Measurements from ENCODE around the gene TLR4.

TLR4 gene

DNA sequence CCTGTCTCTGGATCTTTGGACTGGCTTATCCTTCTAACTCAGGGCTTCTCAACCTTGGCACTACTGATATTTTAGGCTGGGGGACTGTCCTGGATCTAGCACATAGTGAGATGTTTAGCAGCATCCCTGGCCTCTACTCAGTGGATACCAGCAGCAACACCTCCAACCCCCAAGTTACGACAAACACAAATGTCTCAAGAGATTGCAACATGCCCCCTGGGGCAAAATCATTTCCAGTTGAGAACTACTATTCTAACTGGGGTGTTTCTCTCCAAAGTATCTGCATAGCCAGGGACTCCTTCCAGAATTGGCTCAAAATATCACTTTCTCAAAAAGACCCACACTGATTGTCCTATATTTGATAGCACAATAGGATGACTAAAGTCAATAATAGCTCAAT lies 7.2 kb upstream of the TLR4 start:
- Histone ChIP-seq H3K27me3 (no peaks in the 10 kb centered on the region), H3K4me1 (ENCODE audit: control insufficient read depth in 1 of 2, insufficient read depth in 1 of 2, low read depth in 1 of 2, low read length in 1 of 2) (peaks cover 30 to 47% of the 10 kb centered on the region in 2 experiments), H3K27ac (peak overlapping the region; percentile 92), H3K9me3 (no peaks in the 10 kb centered on the region), H3K4me3 (ENCODE audit: low read depth in 1 of 2, low read length in 1 of 2) (peak overlapping the region; percentile 9 to 29), H3K36me3 (no peaks in the 10 kb centered on the region)
- TF ChIP-seq, protein P1, sequence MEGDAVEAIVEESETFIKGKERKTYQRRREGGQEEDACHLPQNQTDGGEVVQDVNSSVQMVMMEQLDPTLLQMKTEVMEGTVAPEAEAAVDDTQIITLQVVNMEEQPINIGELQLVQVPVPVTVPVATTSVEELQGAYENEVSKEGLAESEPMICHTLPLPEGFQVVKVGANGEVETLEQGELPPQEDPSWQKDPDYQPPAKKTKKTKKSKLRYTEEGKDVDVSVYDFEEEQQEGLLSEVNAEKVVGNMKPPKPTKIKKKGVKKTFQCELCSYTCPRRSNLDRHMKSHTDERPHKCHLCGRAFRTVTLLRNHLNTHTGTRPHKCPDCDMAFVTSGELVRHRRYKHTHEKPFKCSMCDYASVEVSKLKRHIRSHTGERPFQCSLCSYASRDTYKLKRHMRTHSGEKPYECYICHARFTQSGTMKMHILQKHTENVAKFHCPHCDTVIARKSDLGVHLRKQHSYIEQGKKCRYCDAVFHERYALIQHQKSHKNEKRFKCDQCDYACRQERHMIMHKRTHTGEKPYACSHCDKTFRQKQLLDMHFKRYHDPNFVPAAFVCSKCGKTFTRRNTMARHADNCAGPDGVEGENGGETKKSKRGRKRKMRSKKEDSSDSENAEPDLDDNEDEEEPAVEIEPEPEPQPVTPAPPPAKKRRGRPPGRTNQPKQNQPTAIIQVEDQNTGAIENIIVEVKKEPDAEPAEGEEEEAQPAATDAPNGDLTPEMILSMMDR (IDR thresholded peaks at IDR 0.05): no peak

DNA sequence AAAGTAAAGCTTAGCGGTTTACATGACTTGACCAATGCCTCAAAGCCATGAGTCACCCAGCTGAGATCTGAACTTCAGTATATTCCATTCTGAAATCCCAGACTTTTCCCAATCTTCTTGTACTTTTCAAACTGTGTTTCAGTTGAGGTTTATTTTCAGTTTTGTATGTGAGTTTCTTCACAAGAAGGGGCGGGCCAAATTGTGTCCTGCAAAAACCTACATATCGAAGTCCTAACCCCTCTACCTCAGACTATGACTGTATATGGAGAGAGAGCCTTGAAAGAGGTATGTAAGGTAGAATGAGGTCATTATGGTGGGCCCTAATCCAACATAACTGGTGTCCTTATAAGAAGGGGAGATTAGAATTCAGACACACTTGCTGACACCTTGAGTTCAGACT lies 666 bp upstream of the TLR4 start:
- H3K27me3 ChIP-seq: no peaks in the 10 kb centered on the region
- peak overlapping the region; percentile 82 to 83 for H3K4me3 ChIP-seq (ENCODE audit: low read depth in 1 of 2, low read length in 1 of 2)
- TF ChIP-seq, protein P1 (IDR thresholded peaks at IDR 0.05): no peak
- H3K9me3 ChIP-seq: no peaks in the 10 kb centered on the region
- peaks cover 18% of the 10 kb centered on the region for H3K36me3 ChIP-seq
- peak overlapping the region; percentile 96 for H3K27ac ChIP-seq
- H3K4me1 ChIP-seq (ENCODE audit: control insufficient read depth in 1 of 2, insufficient read depth in 1 of 2, low read depth in 1 of 2, low read length in 1 of 2): peaks cover 43 to 60% of the 10 kb centered on the region in 2 experiments

DNA sequence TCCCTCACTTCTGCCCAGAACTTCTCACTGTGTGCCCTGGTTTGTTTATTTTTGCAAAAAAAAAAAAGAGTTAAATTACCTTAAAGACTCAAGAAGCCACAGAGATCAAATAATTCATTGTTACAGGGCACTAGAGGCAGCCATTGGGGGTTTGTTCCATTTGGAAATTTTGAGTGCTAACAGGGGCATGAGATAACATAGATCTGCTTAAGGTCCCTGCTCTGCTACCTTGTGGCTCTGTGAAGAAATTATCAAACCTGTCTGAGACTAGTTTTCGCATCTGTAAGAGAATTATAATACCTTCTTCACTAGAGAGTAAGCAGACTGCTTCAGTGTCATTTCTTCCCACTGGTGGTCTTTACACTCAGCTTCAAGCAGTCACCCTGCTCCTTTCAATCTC lies 394 bp downstream of the TLR4 start:
- Histone ChIP-seq H3K36me3 (peaks cover 28% of the 10 kb centered on the region), H3K4me1 (ENCODE audit: control insufficient read depth in 1 of 2, insufficient read depth in 1 of 2, low read depth in 1 of 2, low read length in 1 of 2) (peaks cover 54 to 62% of the 10 kb centered on the region in 2 experiments), H3K9me3 (no peaks in the 10 kb centered on the region), H3K27me3 (no peaks in the 10 kb centered on the region), H3K4me3 (ENCODE audit: low read depth in 1 of 2, low read length in 1 of 2) (peak overlapping the region; percentile 82 to 83), H3K27ac (peak overlapping the region; percentile 96)
- TF ChIP-seq, protein P1 (IDR thresholded peaks at IDR 0.05): no peak

DNA sequence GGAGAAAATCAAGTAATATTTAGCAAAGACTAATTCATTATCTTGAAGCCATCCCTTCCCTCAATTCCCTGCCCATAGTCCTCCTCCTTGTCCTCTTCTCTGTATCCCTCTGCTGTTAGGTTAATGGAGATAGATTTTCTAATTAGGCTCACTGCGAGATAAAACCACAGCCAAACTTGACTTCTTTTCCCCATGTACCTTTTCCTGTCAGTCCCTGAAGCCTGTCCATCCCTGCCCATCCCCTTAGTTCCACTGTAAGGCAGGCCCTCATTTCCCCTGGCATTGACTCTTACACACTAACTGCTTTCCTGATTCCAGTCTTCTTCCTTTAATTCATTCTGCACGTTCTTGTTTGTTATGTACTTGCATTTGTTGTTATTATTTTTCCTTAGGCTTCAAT lies 1.2 kb downstream of the TLR4 start:
- Histone ChIP-seq H3K27me3 (no peaks in the 10 kb centered on the region), H3K4me3 (ENCODE audit: low read depth in 1 of 2, low read length in 1 of 2) (peak overlapping the region; percentile 82 to 83), H3K4me1 (ENCODE audit: control insufficient read depth in 1 of 2, insufficient read depth in 1 of 2, low read depth in 1 of 2, low read length in 1 of 2) (peaks cover 60 to 62% of the 10 kb centered on the region in 2 experiments), H3K36me3 (peaks cover 36% of the 10 kb centered on the region), H3K9me3 (no peaks in the 10 kb centered on the region), H3K27ac (peak overlapping the region; percentile 96)
- TF ChIP-seq, protein P1 (IDR thresholded peaks at IDR 0.05): no peak

DNA sequence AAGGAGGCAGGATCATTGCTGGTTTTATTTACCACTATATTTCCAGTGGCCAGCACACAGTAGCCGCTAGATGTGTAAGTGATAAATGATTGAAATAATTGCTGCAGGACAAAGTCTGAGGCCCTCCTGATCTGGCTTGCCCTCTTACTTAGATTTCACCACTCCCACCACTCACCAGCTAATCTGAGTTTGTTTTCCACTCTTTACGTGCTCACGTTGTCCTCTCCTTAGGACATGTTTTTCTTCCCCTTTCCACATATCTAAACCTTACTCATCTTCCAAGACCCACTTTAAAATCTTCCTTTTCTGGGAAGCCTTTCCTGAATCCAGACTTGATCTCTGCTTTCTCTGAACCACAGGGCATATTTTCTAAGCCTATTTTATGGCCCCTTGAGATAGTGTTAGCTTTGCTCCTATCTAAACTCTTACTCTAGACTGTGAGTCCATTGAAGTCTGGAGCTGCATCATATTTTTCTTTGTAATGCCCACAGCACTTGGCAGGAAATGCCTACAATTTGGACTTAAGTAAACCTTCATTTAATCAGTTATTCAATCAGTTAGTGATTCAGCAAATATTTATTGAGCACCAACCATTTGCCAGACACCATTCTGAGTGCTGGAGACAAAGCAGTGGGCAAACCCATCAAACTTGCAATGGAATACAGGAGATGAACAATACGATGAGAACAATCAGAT lies 2.4 kb downstream of the TLR4 start:
- H3K27ac ChIP-seq: peak overlapping the region; percentile 96
- TF ChIP-seq, protein P1 (IDR thresholded peaks at IDR 0.05): no peak
- H3K36me3 ChIP-seq: peaks cover 48% of the 10 kb centered on the region

More for the DNA sequence above, 2.4 kb downstream of the TLR4 start:
- Histone ChIP-seq H3K4me1 (ENCODE audit: control insufficient read depth in 1 of 2, insufficient read depth in 1 of 2, low read depth in 1 of 2, low read length in 1 of 2) (peaks cover 62 to 71% of the 10 kb centered on the region in 2 experiments), H3K9me3 (no peaks in the 10 kb centered on the region), H3K27me3 (no peaks in the 10 kb centered on the region), H3K4me3 (ENCODE audit: low read depth in 1 of 2, low read length in 1 of 2) (peak overlapping the region; percentile 82 to 83)
